ENCODE results near the gene ZNF346. TPM values are rescaled to one million over a fixed set of nuclear protein-coding genes. Genes with fewer than 3 reads are reported as not detected.

ZNF346 gene
- total and polyA plus RNA-seq, 2 of the 13 experiments (the other 11 are each of a cell fraction or from before 2014, with no cell fraction given) = 8.6 to 19.4 TPM

- no peak for TF ChIP-seq TRIM24 (CRISPR knock-in tag; IDR thresholded peaks at IDR 0.05)
- TF ChIP-seq EED (CRISPR knock-in tag; IDR thresholded peaks at IDR 0.05) = no peak
- no peak for TF ChIP-seq ZFP91 (CRISPR knock-in tag; IDR thresholded peaks at IDR 0.05; ENCODE audit: borderline replicate concordance)
- no peak for TF ChIP-seq SNRNP70 (IDR thresholded peaks at IDR 0.05; ENCODE audit: low read depth, low read length)
- TF ChIP-seq ARID5B (CRISPR knock-in tag; IDR thresholded peaks at IDR 0.05) = no peak; the same call in 1 of the 2 replicates
- no peak for TF ChIP-seq ZNF773 (CRISPR knock-in tag; IDR thresholded peaks at IDR 0.05; ENCODE audit: borderline replicate concordance)
- no peak for TF ChIP-seq ZBTB8A (CRISPR knock-in tag; IDR thresholded peaks at IDR 0.05; ENCODE audit: borderline replicate concordance, low read depth)
- TF ChIP-seq GMEB2 (CRISPR knock-in tag; IDR thresholded peaks at IDR 0.05; ENCODE audit: low read depth) = no peak
- TF ChIP-seq ZNF687 (CRISPR knock-in tag; IDR thresholded peaks at IDR 0.05) = peak; percentile 44; the same call in 1 of the 2 replicates
- no peak for TF ChIP-seq IKZF4 (CRISPR knock-in tag; IDR thresholded peaks at IDR 0.05; ENCODE audit: borderline replicate concordance, low read depth, not compliant biosample characterization)
- TF ChIP-seq ZFAT (CRISPR knock-in tag; conservative IDR thresholded peaks at IDR 0.05) = no peak
- peak; percentile 34; the same call in 1 of the 2 replicates for TF ChIP-seq CEBPG (CRISPR knock-in tag; IDR thresholded peaks at IDR 0.05)
- no peak for TF ChIP-seq ZBTB25 (CRISPR knock-in tag; IDR thresholded peaks at IDR 0.05)
- TF ChIP-seq ZNF878 (CRISPR knock-in tag; IDR thresholded peaks at IDR 0.05) = no peak
- no peak for TF ChIP-seq ZNF138 (CRISPR knock-in tag; IDR thresholded peaks at IDR 0.05; ENCODE audit: low read depth)
These were observed 81.2 kb downstream of the ZNF346 start (continued) for GRCh38 chr5:177103523-177104253.
